ENCODE measurements around the gene RIT1. TPM values are rescaled to one million over a fixed set of nuclear protein-coding genes. Genes with fewer than 3 reads are reported as not detected.

Gene RIT1
- polyA plus RNA-seq (ENCODE audit: insufficient read length in 4 of 4): 10 to 100 TPM; 42.9 to 60.3 (median 47.6) TPM

- peak; percentile 59 to 76 (median 74) for DNase-seq (ENCODE audit: low read depth in 4 of 4, low spot score in 2 of 4)
Observed at GRCh38 chr1:155911156-155912055, at the start of gene RIT1. Gene RIT1 (minus strand): TSS chr1:155911349. CDS start chr1:155910761, 588 bp downstream.

- DNase-seq (ENCODE audit: low read depth in 4 of 4, low spot score in 2 of 4): no peak
Observed at GRCh38 chr1:155960081-155960745, 49.1 kb upstream of the RIT1 start.

- DNase-seq (ENCODE audit: low read depth in 4 of 4, low spot score in 2 of 4): no peak
Observed at GRCh38 chr1:155957411-155957915, 46.3 kb upstream of the RIT1 start.

GRCh38 chr1:155954645-155955044 lies 43.5 kb upstream of the RIT1 start:
- no peak for DNase-seq (ENCODE audit: low read depth in 4 of 4, low spot score in 2 of 4)

GRCh38 chr1:155952505-155952890 lies 41.3 kb upstream of the RIT1 start:
- DNase-seq (ENCODE audit: low read depth in 4 of 4, low spot score in 2 of 4): no peak

- DNase-seq (ENCODE audit: low read depth in 4 of 4, low spot score in 2 of 4): no peak
Observed at GRCh38 chr1:155951753-155952504, 40.8 kb upstream of the RIT1 start.

- DNase-seq (ENCODE audit: low read depth in 4 of 4, low spot score in 2 of 4): no peak
Observed at GRCh38 chr1:155950829-155951228, 39.7 kb upstream of the RIT1 start.

GRCh38 chr1:155947741-155948140 lies 36.6 kb upstream of the RIT1 start:
- DNase-seq (ENCODE audit: low read depth in 4 of 4, low spot score in 2 of 4): no peak

- DNase-seq (ENCODE audit: low read depth in 4 of 4, low spot score in 2 of 4): no peak
Observed at GRCh38 chr1:155947292-155947691, 36.1 kb upstream of the RIT1 start.

- DNase-seq (ENCODE audit: low read depth in 4 of 4, low spot score in 2 of 4): no peak
Observed at GRCh38 chr1:155946633-155947219, 35.6 kb upstream of the RIT1 start.

- DNase-seq (ENCODE audit: low read depth in 4 of 4, low spot score in 2 of 4): no peak
Observed at GRCh38 chr1:155944444-155944799, 33.3 kb upstream of the RIT1 start.

GRCh38 chr1:155942578-155943141 lies 31.5 kb upstream of the RIT1 start:
- DNase-seq (ENCODE audit: low read depth in 4 of 4, low spot score in 2 of 4): no peak

GRCh38 chr1:155941845-155942531 lies 30.8 kb upstream of the RIT1 start:
- no peak for DNase-seq (ENCODE audit: low read depth in 4 of 4, low spot score in 2 of 4)

- DNase-seq (ENCODE audit: low read depth in 4 of 4, low spot score in 2 of 4): no peak
Observed at GRCh38 chr1:155940993-155941844, 30.1 kb upstream of the RIT1 start, which contains the start of gene RXFP4. Gene RXFP4 (plus strand): TSS chr1:155941638. CDS start chr1:155941710, 72 bp downstream.

- no peak for DNase-seq (ENCODE audit: low read depth in 4 of 4, low spot score in 2 of 4)
Observed at GRCh38 chr1:155940482-155940992, 29.4 kb upstream of the RIT1 start.

GRCh38 chr1:155938220-155938627 lies 27.1 kb upstream of the RIT1 start:
- no peak for DNase-seq (ENCODE audit: low read depth in 4 of 4, low spot score in 2 of 4)

GRCh38 chr1:155934936-155935590 lies 23.9 kb upstream of the RIT1 start:
- no peak for DNase-seq (ENCODE audit: low read depth in 4 of 4, low spot score in 2 of 4)
